GM21717 (cell line): ENCODE results near the gene MFAP2.

Experiments
- ATAC-seq: cut with Tn5 transposase; IDR thresholded peaks from one replicate; pipeline ENCODE4 v1.9.1; 2021; ENCODE audit warnings: mild to moderate bottlenecking, moderate library complexity; ENCODE audit not compliant: unreplicated experiment

The MFAP2 gene

GRCh38 chr1:17008208-17008855 lies 27.9 kb upstream of the MFAP2 start:
- ATAC-seq, result no peak

DNA sequence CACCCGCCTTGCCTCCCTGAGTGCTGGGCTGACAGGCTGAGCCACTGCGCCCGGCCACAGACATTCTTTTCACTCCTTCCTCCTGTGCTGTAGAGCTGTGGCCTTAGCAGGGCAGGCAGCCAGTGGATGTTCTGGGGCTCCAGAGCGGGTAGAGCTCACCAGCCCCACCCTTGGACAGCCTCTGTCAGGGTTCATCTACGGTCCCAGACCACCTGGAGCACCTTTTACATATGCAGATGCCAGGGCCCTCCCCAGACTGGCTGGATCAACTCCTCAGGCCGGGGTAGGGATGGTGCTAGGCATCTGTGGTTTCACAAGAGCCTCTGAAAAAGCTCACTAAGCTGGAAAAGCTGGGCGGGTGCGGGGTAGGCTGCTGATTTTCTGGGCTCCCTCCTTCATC lies 26.7 kb upstream of the MFAP2 start:
- ATAC-seq, result no peak

DNA sequence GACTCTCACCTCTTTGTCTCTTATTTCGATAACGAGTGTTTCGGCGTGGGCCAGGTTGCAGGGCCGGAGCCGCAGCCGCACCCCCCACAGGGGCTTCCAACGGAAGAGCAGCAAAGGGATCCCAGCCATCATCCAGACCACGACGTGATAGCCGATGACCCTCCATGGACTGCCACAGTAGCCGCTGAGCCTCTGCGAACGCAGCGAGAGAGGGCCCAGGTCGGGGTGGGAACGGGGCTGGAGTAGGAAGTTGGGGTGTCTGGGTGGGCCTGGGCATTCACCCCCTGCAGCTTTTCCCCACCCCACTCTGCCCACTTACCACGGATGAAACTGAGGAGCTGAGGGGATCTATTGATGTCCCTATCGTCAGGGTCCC lies 24.9 kb upstream of the MFAP2 start:
- no peak for ATAC-seq

DNA sequence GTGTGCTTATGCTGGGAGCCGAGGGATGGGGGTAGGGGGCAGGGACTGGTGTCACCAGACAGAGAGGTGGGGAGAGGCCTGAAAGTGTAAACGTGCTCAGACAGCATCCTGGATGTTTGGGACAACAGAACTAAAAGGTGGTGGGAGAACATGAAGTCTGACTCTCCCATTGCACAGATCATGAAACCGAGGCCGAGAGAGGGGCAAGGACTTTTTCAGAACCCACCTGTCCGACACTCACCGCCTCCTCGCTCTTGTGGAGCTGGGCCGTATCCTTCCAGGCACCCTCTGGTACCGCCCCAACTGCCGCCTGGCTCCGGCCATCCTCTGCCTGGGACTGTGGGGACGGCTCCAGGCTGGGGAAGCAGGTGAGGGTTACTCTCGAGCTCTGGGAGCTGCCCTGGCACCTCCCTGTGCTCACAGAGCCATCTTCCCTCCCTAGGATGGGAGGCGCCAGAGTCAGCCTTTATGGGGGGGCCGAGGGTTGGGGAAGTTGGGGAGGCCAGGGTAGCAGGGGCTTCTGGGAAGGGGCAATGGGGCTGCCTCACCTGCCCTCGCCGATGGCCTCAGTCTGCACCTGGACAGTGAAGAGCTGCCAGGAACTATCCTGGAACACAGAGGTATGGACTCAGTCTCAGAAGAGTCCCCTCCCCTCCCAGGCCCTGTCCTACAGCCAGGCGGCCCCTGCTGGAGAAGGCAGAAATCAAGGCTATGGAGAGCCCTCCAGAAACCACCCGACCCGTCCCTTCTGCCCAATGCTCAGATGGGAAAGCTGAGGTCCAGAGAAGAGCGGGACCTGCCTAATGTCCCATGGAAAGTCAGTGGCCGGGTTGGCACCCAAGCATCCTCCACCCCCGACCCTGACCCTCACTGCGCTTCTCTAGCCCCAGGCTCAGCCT lies 24.3 kb upstream of the MFAP2 start:
- no peak for ATAC-seq

DNA sequence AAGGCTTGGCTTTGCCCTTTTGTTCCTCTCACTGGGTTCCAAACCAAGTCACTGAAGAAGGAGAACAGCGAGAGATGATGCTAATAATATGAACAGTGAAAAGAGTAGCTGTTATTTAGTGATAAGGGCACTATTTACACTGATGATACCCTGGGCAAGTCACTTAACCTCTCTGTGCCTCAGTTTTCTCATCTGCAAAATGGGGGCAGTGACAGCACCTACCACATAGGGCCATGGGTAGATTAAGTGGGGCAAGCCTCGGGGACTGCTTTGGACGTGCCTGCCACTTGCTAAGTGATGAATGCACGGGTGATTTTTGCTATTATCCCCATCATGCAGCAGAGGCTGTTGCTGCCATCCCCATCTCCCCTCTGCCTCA lies 22.1 kb upstream of the MFAP2 start:
- ATAC-seq, result no peak

GRCh38 chr1:17001760-17002523 lies 21.5 kb upstream of the MFAP2 start:
- ATAC-seq, result no peak

GRCh38 chr1:16999863-17000262 lies 19.4 kb upstream of the MFAP2 start:
- no peak for ATAC-seq

DNA sequence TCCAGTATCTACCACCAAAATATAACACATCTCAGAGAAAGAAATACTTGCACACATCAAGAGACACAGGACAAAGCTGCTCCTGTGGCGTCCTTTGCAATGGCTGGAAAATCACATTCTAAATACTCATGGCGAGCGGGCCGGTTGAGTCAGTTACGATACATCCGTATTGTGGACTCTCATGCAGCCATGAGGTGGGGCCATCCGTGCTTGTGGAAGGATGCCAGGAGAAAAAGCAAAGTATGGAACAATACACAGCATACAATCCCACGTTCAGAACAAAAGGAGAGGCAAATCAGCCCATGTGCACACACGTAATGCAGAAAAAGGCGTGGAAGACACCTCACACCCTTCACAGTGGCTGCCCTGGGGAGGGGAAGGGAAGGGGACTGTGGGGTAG lies 18.2 kb upstream of the MFAP2 start:
- no peak for ATAC-seq

DNA sequence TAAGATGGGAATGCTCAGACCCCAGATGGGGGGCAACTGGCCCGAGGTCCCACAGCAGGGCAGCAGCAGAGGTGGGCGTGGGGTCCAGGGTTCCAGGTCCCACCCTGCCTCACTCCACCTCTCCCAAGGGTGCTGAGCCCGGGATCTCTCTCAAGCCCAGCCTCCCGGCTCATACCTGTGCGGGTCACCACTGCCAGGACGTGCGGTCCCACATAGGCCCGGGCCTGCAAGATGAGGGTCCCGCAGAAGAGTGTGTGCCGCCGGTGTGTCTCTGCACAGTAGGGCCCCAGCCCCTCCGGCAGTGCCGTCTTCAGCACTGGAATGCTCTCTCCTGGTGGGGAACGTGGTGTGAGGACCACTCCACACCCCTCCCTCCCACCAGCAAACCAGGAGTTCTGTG lies 16.4 kb upstream of the MFAP2 start:
- no peak for ATAC-seq

DNA sequence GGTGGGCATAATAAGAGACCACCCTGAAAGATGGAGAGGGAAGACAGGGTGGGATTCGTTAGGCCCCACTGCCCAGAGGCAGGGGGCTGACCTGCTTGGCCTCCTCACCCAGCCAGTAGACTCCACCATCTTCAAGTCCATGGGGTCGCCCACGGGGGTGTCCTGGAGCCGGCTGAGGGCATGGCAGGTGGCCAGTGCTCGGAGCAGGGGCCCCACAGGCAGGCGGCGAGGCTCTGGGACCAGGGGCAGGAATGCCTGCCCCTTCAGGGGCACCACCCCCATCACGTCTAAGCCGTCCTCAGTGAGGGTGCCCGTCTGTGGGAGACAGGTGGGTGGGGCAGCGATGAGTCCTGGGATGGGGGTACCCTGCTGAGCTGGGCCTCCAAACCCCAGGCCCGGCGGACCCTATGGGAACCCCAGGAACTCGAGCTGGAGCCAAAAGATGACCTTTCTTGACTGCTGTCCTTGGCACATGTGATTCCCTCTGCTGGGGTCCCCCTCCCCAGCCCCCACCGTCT lies 13.2 kb upstream of the MFAP2 start:
- ATAC-seq, result no peak

DNA sequence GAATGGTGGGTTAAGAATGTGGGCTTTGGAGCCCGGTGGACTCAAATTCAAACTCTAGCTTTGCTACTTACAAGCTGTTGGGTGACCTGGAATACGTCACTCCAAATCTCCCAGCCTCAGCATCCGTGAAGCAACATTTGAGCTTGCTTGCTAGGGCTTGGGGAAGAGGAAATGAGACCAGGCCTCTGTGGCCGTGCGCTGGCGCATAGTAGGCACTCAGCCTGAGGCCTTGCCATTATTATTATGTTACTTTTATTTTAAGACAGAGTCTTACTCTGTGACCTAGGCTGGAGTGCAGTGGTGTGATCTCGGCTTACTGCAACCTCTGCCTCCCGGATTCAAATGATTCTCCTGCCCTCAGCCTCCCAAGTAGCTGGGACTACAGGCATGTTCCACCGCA lies 12.3 kb upstream of the MFAP2 start:
- ATAC-seq, result no peak

- ATAC-seq, result no peak
Observed at GRCh38 chr1:16992102-16992501, 11.7 kb upstream of the MFAP2 start.

DNA sequence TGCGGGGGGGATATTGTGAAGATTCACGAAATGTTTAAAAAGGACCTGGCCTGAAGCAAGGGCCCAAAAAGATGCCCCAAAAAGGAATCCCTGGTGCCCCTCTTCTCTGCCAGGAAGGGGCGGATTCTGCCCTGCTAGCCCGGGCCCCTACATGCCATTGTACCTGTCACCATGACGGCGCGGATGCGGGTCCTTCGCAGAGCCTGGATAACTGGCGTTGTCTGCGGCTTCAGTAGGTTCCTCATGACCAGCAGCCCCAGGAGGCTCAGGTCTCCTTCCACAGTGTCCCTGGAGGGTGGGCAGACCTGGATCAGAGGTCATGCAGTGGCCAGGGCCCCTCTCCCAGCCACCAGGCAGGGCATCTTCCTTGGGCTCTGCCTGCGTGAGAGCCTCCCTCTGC lies 11.2 kb upstream of the MFAP2 start:
- no peak for ATAC-seq

DNA sequence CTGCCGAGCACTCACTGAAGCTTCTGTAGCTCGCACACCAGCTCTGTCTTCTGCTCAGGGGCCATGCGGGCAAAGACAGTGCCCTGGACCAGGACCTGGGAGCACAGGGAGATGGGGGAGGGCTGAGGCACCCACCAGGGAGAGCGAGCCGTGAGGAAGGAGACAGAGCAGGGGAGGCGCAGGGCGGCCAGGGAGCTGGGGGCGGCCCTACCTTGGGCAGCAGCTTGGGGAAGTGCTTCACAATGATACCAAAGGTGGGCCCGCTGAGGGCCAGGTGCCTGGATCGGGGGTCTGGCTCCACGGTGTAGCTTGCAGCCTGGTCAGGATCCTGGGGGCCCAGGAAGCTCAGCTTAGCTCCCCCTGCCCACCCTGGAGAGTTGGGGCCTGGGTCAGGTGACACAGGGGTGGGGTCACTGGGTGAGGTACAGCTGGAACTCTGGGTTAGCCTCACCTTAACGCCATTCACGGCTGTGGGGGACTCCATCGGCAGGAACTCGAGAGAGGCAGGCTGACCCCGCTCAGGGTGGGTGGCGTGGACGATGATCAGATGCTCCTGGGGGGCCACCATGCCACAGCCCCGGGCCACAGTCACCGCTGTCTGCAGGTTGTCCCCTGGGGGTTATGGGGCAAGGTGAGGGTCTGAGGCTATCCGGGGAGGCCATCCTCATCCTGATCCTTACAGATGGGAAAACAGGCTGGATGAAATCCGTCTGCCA lies 9.4 kb upstream of the MFAP2 start:
- no peak for ATAC-seq

DNA sequence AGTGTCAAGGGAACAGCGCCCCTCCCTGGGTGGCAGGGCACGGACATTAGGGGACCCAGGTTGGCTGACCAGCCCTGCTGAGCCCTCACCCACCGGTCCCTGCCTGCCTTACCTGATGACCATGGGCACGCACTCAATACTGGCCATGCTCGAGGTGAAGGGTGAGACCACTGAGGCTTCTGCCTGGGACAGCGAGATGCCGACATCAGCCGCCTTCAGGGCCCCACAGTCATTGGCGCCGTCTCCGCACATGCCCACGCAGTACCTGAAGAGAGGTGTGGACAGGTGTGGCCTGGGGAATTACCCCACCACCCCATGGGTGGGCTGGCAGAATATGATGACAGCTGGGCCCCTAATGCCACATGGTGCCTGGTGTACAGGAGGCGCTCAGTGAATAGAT lies 7.8 kb upstream of the MFAP2 start:
- ATAC-seq, result no peak

DNA sequence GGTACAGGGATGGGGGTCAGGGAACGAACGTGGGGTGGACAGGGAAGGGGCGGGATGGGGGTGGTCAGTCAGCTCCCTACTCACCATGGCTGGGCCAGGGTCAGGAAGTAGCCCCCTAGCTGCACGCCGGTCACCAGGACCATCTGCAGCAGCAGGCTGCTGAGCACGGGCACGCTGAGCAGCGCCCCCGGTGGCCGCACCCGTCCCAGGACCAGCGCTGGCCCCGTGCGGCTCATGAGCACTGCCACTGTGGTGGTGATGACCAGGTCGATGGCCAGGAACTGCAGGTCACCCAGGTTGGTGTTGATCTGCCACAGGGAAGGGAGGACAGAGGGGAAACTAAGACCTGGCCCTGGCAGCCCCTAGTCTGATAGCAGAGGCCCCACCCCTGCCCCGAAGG lies 6.5 kb upstream of the MFAP2 start:
- ATAC-seq, result no peak

- no peak for ATAC-seq
Observed at GRCh38 chr1:16986560-16986959, 6.1 kb upstream of the MFAP2 start.

- ATAC-seq, result no peak
Observed at GRCh38 chr1:16986113-16986512, 5.7 kb upstream of the MFAP2 start.

DNA sequence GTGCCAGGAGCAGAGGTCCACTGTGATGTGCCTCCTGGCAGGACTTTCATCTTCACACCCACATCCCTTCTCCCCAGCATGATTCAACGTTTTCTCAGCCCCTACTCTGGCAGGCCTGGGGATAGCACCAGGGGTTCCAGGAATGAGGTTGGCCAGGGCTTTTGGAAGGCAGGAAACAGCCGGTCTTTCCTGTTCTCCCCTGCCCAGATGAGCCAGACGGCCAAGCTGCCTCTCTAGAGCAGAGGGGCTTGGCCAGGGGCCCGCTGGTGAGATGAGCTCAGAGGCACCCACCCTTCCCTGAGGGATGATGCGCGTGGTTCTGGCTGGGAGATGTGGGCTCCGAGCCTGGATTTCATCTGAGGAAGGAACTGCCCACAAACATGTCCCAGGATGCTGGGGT lies 4.3 kb upstream of the MFAP2 start:
- ATAC-seq, result no peak

DNA sequence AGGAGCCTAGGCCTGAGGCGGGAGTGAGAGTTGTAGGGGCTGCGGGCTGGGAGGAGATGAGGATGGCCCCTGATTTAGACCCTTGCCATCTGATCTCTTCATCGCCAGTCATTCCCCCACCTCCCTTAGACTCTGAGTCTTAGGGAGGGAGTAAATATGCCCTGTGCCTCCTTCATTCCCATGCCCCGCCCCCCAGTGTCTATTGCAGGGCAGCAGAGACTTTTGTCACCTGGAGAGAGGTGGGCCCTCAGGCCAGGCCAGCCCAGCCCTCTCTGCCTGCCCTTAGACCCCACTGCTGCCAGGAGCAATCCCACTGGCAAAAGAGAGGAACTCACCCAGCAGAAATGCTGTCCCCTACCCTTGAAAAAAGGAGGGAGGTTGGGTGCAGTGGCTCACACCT lies 3.2 kb upstream of the MFAP2 start:
- no peak for ATAC-seq

GRCh38 chr1:16982902-16983301 lies 2.5 kb upstream of the MFAP2 start:
- no peak for ATAC-seq
